Right lobe of liver (tissue), 6 donors: Measurements from ENCODE around the gene ATP5F1D. TPM values are rescaled to one million over a fixed set of nuclear protein-coding genes. Genes with fewer than 3 reads are reported as not detected.

ENCODE experiments used
- ATAC-seq, 4 donors: fragments of 200-7000 bp; cut with Tn5 transposase; one replicate each; pipeline ENCODE4 v1.9.1; 2020; ENCODE audit warnings: mild to moderate bottlenecking in 4 of 4, moderate library complexity in 4 of 4
- DNase-seq, 3 donors: peaks; one replicate each; pipeline ENCODE4 v3.0.0-alpha.2; 2020
- H3K27ac ChIP-seq, 3 donors: fragments of 200-600 bp; one replicate each; pipeline ENCODE4 v1.8.0; 2022
- H3K27me3 ChIP-seq, 2 donors: fragments of 200-600 bp; one replicate each; pipeline ENCODE4 v1.8.0; 2022
- H3K36me3 ChIP-seq, 4 donors: fragments of 200-600 bp; sonication (generic) in 1 of 4; one replicate each; pipeline versions ENCODE4 v1.5.1 to v1.8.0; 2017 to 2022; ENCODE audit warnings: control low read depth in 1 of 4
- H3K4me1 ChIP-seq, 4 donors: fragments of 200-600 bp; sonication (generic) in 1 of 4; one replicate each; pipeline versions ENCODE4 v1.5.1 to v1.8.0; 2017 to 2022; ENCODE audit warnings: control low read depth in 1 of 4
- H3K4me3 ChIP-seq, 3 donors: fragments of 200-600 bp; one replicate each; pipeline ENCODE4 v1.8.0; 2022
- H3K9me3 ChIP-seq, 4 donors: fragments of 200-600 bp; sonication (generic) in 1 of 4; one replicate each; pipeline versions ENCODE4 v1.5.1 to v1.8.0; 2017 to 2022; ENCODE audit warnings: control low read depth in 1 of 4
- CTCF ChIP-seq, 4 donors: fragments of 200-600 bp in 3 of 4; fragments of 450-650 bp in 1 of 4; IDR thresholded peaks; one replicate each; pipeline versions ENCODE4 v1.5.1 to v1.8.0; 2016 to 2022; ENCODE audit warnings: antibody characterized with exemption in 4 of 4, mild to moderate bottlenecking in 2 of 4
- POLR2A ChIP-seq: fragments of 450-650 bp; IDR thresholded peaks from one replicate; pipeline ENCODE4 v1.6.1; 2017; ENCODE audit warnings: antibody characterized with exemption, mild to moderate bottlenecking
- WGBS: methylation state at CpG from one replicate; pipeline ENCODE4 v1.1.6; 2018; ENCODE audit warnings: low coverage, low lambda C conversion rate; ENCODE audit not compliant: insufficient coverage; ENCODE audit errors: missing lambda C conversion rate; 5-methylcytosine and 5-hydroxymethylcytosine counted together
- intact Hi-C, 2 donors: fragments of 100-400 bp; cut with DNase I; formaldehyde crosslinking; loops; one replicate each; pipeline versions ENCODE4 v1.11.2 to v1.14.1; 2022
- total RNA-seq, 6 experiments: library from RNA; depleted of rRNA in 2 of 6; stranded (reverse); fragments of >200 nt in 2 of 6; fragmentation: NEBNext Ultra II Directional in 3 of 6; extraction: Animal tissue kit (Norgen Biotek cat#: 25700) in 3 of 6; gene quantifications; one replicate each; pipeline versions ENCODE4 v1.1.0 to v1.2.4, GENCODE V29; 2016 to 2023
- donor health status: DM: no; HTN: yes; CAD: no.
- donor health status: DM: no; HTN: no; CAD: no.
- donor health status: DM: no; HTN: no; CAD: no.
- donor health status: DM: no; HTN: yes; CAD: no.
- donor health status: DM: no; HTN: yes; CAD: no.

ATP5F1D gene
- total RNA-seq, 6 experiments from 2014 or later, result 98.1 to 240 (median 137) TPM

GRCh38 chr19:1278713-1279660, 37.4 kb downstream of the ATP5F1D start:
- no peak for TF ChIP-seq CTCF (IDR thresholded peaks at IDR 0.05)
- TF ChIP-seq POLR2A, result no peak
- DNase-seq (peak in 2 of 3 donors; percentile 35 to 66), ATAC-seq (no peak)
- H3K4me1 ChIP-seq, result peaks cover 0 to 33% (median 14%) of the 10 kb centered on the region in 4 donors
- no peaks in the 10 kb centered on the region for H3K9me3 ChIP-seq
- no peak overlapping the region for H3K27ac ChIP-seq
- 49% methylated on average over 8 of the region's 25 CpGs for WGBS
- intact Hi-C loops, result loop anchor here in 1 of 2 donors (5.0 kb wide), 1 partner anchor 118 kb away; no protein-coding TSS in a partner anchor
- H3K36me3 ChIP-seq, result peaks cover 0 to 17% (median 7%) of the 10 kb centered on the region in 4 donors
- H3K27me3 ChIP-seq, result no peaks in the 10 kb centered on the region
- H3K4me3 ChIP-seq, result no peak overlapping the region

- peak; percentile 26 to 40 (median 32) for ATAC-seq
Measured at GRCh38 chr19:1279782-1280341, 38.3 kb downstream of the ATP5F1D start.

GRCh38 chr19:1280636-1281568, 39.4 kb downstream of the ATP5F1D start:
- H3K4me1 ChIP-seq, result peaks cover 0 to 37% (median 14%) of the 10 kb centered on the region in 4 donors
- no peak for ATAC-seq

More at GRCh38 chr19:1279782-1280341, 38.3 kb downstream of the ATP5F1D start:
- no peak overlapping the region for H3K27ac ChIP-seq
- no peak for TF ChIP-seq POLR2A
- TF ChIP-seq CTCF (IDR thresholded peaks at IDR 0.05), result peak; percentile 85 to 98 (median 97)
- no peak overlapping the region for H3K4me3 ChIP-seq
- H3K9me3 ChIP-seq, result no peaks in the 10 kb centered on the region
- peaks cover 0 to 8% (median 2%) of the 10 kb centered on the region in 4 donors for H3K36me3 ChIP-seq
- WGBS, result 19% methylated on average over 6 of the region's 10 CpGs
- H3K27me3 ChIP-seq, result no peaks in the 10 kb centered on the region
- H3K4me1 ChIP-seq, result peaks cover 0 to 33% (median 14%) of the 10 kb centered on the region in 4 donors
- DNase-seq, result peak; percentile 82 to 88 (median 82)
- intact Hi-C loops, result loop anchor here (5.0 to 10.0 kb wide), 3 partner anchors 115 to 225 kb away; no protein-coding TSS in a partner anchor

More at GRCh38 chr19:1280636-1281568, 39.4 kb downstream of the ATP5F1D start:
- H3K27me3 ChIP-seq, result no peaks in the 10 kb centered on the region
- WGBS, result 75% methylated on average over 12 of the region's 53 CpGs
- H3K36me3 ChIP-seq, result peaks cover 0 to 7% (median 2%) of the 10 kb centered on the region in 4 donors
- H3K9me3 ChIP-seq, result no peaks in the 10 kb centered on the region
- TF ChIP-seq CTCF (IDR thresholded peaks at IDR 0.05), result no peak
- no peak for TF ChIP-seq POLR2A
- no peak overlapping the region for H3K4me3 ChIP-seq
- intact Hi-C loops, result loop anchor here in 1 of 2 donors (10.0 kb wide), 2 partner anchors 114 to 224 kb away; no protein-coding TSS in a partner anchor
- H3K27ac ChIP-seq, result no peak overlapping the region
- DNase-seq, result peak in 2 of 3 donors; percentile 29 to 56
